DMS53 treated with DMSO at 0.1 percent for 48 hours (cell line): Measurements from ENCODE around the gene MSI1.
A peak's percentile ranks its signal among the peaks of the same experiment; 100 is the strongest.

Experiments used
- DNase-seq: peaks from one replicate; lab custom pipeline; 2025; ENCODE audit not compliant: unreplicated experiment; lab: John Stamatoyannopoulos, UW

MSI1 gene

GRCh38 chr12:120368789-120369602 is at the start of gene MSI1:
Gene MSI1, minus strand, starts transcription at chr12:120369164. Its CDS starts 73 bp downstream, at chr12:120369091.
- DNase-seq = no peak

DNA sequence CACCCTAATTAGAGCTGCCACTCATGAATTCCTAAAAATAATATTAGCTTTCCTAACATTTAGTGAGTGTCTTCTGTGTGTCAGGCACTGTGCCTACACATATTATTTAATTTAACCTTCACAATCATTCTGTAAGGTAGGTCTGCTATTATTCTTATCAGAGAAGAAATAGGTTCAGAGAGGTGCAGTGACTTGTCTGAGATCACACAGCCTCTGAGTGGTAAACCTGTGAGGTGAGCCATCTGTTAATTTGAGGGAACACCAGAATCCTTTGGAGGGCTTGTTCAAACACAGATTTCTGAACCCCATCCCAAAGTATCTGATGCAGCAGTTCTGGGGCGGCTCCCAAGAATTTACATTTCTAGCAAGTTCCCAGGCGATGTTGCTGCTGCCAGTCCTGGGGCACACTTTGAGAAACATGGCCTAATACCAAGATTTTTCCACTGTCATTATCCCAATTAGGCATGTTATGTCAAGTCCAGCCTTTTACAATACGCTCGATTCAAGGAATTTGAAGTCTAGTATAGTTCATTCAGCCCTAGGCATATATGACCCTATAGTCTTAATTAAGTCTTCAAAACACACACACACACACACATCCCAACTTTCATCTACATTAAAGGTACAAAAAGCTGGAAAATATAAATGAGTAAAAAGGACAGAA is 49.1 kb upstream of the MSI1 start:
- no peak for DNase-seq

GRCh38 chr12:120416490-120417216 is 47.7 kb upstream of the MSI1 start:
- DNase-seq = no peak

GRCh38 chr12:120413901-120414695 is 45.1 kb upstream of the MSI1 start:
- DNase-seq = no peak

- DNase-seq = no peak
Observed at GRCh38 chr12:120412421-120412820, 43.5 kb upstream of the MSI1 start.

- no peak for DNase-seq
Observed at GRCh38 chr12:120408771-120409170, 39.8 kb upstream of the MSI1 start.

GRCh38 chr12:120406553-120406952 is 37.6 kb upstream of the MSI1 start:
- DNase-seq = no peak

DNA sequence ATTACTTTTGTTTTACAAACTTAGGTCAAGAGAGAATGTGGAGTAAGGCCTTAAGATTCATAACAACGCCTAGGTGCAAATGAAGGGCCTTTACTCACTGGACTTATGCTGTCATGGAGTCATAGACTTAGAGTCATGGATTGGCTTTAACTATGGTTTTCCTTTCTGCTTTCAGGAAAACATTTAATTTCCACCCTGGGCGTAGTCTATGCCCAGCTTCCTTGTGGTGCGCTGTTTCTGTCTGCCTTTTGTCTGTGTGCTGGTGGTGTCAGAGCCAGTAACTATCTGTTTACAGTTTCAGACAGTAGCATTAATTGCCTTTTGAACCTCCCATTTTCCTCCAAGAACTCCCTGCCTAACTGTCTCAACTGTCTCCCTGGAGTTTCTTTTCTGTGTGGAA is 37.1 kb upstream of the MSI1 start:
- no peak for DNase-seq

GRCh38 chr12:120404271-120404670 is 35.3 kb upstream of the MSI1 start:
- DNase-seq = no peak

GRCh38 chr12:120403869-120404268 is 34.9 kb upstream of the MSI1 start:
- no peak for DNase-seq

GRCh38 chr12:120402217-120402616 is 33.3 kb upstream of the MSI1 start:
- DNase-seq = no peak

DNA sequence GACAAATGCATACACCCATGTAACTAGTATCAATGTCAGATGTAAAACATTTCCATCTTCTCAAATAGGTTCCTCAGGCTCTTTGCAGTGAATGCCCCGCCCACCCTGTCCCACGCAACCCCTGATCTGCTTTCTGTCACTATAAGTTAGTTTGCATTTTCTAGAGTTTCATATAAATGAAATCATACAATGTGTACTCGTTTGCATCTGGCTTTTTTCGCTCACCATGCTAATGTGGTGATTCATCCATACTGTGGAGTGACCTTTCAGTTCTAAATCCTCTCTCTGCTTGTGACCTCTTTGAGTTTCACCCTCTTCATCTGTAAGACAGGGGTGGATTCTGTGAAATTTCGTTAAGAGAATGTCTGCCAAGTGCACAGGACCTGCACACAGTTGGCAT is 30.6 kb upstream of the MSI1 start:
- no peak for DNase-seq

DNA sequence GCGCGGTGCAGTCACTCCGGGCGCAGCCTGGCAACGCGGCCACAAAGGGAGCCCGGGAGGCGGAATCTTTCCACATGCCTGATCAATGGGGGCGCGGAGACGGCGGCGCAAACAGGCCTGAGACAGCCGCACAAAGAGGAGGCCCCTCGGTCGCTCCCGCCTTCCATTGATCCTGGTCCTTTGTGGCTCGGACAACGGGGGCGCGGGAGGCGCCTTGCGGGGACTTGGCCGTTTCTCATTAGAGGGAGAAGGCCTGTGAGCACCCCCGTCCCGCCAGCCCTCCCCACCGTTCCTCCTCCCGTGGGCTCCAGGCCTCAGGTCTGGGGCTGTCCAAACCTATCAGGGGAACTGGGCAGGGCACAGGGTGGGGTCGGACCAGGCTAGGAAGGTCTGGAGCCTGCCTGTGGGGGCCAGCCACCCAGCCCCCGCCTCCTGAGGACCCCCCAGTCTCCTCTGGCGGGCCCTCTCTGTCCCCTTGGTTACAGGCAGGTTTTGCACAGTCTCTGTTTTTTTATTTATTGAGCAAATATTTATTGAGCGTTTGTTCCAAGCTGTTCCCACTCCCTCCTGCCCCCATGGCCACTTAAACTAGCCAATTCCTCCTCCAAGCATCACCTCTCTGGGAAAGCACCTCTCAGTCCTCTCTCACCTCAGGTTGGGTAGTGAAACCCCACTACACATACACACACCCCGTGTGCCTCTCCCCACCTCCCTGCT is 29.0 kb upstream of the MSI1 start:
- peak; percentile 15 for DNase-seq

GRCh38 chr12:120394483-120395367 is 25.8 kb upstream of the MSI1 start:
- peak; percentile 96 for DNase-seq

DNA sequence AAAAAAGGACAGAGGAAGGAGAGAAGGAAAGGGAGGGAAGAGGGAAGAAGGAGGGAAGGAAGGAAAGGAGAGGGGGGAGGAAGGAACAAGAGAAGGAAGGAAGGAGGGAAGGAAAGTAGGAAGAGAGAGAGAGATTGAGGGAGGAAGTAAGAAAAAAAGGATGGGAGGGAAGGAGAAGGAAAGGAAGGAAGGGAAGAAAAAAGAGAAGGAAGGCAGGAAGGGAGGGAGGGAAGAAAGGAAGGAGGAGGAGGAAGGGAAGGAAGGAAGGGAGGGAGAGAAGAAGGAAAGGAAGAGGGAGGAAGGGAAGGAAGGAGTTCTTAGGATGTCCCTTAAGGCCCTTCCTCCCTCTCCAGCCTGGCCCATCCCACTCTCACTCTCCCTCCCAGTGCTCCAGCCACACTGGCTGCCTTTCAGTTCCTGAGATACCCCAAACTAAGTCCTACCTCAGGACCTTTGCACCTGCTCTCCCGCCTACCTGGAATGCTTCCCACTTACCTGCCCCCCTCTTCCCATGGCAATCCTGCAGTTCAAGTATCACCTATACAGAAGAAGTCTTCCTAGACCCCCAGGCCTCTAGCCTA is 21.7 kb upstream of the MSI1 start:
- no peak for DNase-seq

DNA sequence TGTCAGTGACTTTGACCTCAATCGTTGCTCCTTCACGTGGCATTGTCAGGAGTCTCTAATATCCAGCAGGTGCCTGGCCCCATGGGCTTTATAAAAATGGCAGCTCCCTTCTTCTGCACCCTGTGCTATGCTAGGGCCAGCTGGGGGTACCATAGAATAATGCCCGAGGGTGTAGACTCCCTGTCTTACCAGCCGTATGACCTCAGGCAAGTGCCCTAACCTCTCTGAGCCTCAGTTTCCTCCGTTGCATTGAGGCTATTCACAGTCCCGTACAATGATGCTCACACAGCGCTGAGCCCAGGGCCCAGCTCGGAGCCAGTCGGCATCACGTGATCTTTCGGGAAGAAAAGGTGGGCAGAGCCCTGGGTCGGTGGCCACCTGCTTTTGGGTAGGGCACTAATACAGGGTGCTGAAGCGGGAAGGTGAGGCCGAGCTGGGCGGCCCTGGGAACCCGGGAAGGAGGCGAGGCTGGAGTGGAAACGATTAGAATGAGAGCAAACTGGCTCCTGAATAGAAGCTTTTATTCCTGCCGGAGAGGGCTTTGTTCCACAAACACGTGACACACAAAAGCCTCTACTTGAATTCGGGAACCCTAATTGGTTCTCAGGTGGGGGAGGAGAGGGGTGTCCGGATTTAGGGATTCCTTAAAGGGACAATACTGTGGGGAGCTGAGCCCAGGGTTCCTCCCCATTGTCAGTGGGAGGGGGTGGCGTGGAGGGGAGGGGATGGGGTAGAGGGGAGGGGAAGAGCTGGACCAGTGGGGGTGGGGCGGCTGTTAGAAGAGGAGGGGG is 19.9 kb upstream of the MSI1 start:
- DNase-seq = peak; percentile 39

- no peak for DNase-seq
Observed at GRCh38 chr12:120381752-120382419, 12.9 kb upstream of the MSI1 start.

DNA sequence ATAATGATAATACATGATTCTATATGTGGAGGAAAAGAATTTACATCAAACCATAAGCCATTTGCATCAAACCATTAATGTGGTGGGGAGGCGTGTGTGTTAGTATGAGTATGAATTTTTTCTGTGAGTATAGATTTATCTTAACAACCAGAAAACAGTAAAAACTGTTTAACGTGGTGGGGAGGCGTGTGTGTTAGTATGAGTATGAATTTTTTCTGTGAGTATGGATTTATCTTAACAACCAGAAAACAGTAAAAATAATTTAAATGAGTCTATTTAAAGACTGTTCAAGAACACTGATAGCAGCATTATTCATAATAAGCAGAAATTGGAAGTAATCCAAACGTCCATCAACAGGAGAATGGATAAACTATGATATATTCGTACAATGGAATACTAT is 9.1 kb upstream of the MSI1 start:
- no peak for DNase-seq
